ENCODE results near the gene SLC12A7. TPM values are rescaled to one million over a fixed set of nuclear protein-coding genes. Genes with fewer than 3 reads are reported as not detected.
A peak's percentile ranks its signal among the peaks of the same experiment; 100 is the strongest.

SLC12A7 gene
- total and polyA plus RNA-seq, 2 of the 13 experiments (the other 11 are each of a cell fraction or from before 2014, with no cell fraction given): 14.0 to 18.5 TPM

DNA sequence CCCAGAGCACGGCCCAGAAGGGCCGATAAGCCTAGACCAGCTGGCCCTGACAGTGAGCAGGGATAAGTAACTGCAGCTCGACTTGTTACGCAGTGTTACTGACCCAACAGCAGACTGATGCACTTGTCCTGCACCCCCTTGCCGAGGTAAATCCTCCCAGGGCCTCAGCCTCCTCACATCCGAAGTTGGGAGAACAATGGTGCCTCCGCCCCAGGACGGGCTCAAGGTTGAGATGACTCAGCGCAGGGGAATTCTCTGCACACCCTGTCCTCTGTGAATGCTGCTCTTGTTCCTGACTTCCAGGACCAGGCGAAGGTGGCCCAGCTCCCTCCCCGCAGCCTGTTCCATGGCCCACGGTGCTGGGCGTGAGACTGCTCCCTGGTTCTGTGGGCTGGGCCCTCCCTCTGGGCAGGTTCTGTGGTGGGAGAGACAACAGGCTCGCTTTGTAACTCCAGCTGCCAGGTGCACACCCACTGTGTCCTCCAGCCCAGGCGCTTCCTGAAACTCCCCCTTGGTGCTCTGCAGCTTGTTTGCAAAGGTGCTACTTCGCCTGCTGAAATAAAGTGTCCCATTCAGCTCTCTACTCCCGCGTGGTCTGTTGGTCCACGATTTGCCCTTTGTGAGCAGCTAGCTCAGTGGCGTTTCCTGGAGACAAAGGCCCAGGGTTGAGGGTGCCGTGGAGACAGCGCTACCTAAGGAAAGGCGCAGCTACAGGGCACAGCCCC, 49.4 kb upstream of the SLC12A7 start:
- intact Hi-C loops (cut with micrococcal nuclease; ENCODE audit: unreplicated experiment): loop anchor here (2.0 kb wide), 2 partner anchors 18 to 54 kb away; no protein-coding TSS in a partner anchor
- H3K9ac ChIP-seq (ENCODE audit: insufficient read depth, low read depth, low read length): peak overlapping the region; percentile 59
- FAIRE-seq: peak; percentile 97
- H3K36me3 ChIP-seq (replicated peaks in 1 of 2; ENCODE audit: control insufficient read depth in 1 of 2, insufficient read depth in 2 of 2, low read length in 2 of 2): no peaks in the 10 kb centered on the region
- CTCF ChIA-PET (ENCODE audit: low intra/inter-chr PET ratio, low total read pairs): no interaction called here
- DNase-seq (ENCODE audit: low spot score): peak; percentile 94
- H3K79me2 ChIP-seq (ENCODE audit: insufficient read depth, low read length): no peaks in the 10 kb centered on the region
- H3K27ac ChIP-seq (ENCODE audit: extremely low read length, insufficient read depth, low read length): peak overlapping the region; percentile 28
- H3K27me3 ChIP-seq (ENCODE audit: control insufficient read depth in 1 of 2, insufficient read depth in 2 of 2, low read length in 2 of 2): peaks cover 11 to 59% of the 10 kb centered on the region in 2 experiments; a peak in 4 of 5 replicates
- H4K20me1 ChIP-seq (ENCODE audit: insufficient read depth, low read length): no peaks in the 10 kb centered on the region
- H3K4me1 ChIP-seq (ENCODE audit: insufficient read depth, low read length): peaks cover 73% of the 10 kb centered on the region
- BruUV-seq (replicated peaks): no TSS peak
- H3K4me3 ChIP-seq (replicated peaks in 1 of 3; ENCODE audit: insufficient read depth in 1 of 3, low read depth in 2 of 3, low read length in 3 of 3): peak overlapping the region; percentile 16 to 59 (median 18); a peak in 5 of 6 replicates
- 17% methylated on average over 5 of the region's 23 CpGs for WGBS (ENCODE audit: low lambda C conversion rate)
- H2AFZ ChIP-seq (ENCODE audit: low read length): no peak overlapping the region
- H3K9me3 ChIP-seq (ENCODE audit: low read length): no peaks in the 10 kb centered on the region
- in situ Hi-C loops (cut with HindIII; ENCODE audit: extremely low pct_ligation_motif_present, low pct_unique_long_range_greater_than_20kb): loop anchor here (10.0 kb wide), 1 partner anchor 236 kb away; no protein-coding TSS in a partner anchor
- POLR2A ChIA-PET: interaction anchor here (0.6 to 3.4 kb wide), 16 partner anchors 9 to 394 kb away, joined by 3 to 53 read pairs (median 5); partner anchors contain the start of genes BRD9 and TRIP13
- H3K4me2 ChIP-seq (ENCODE audit: low read depth, low read length): peak overlapping the region; percentile 65
- ATAC-seq: peak; percentile 91
- TF ChIP-seq NR2F6 (IDR thresholded peaks at IDR 0.05): no peak; the same call in 1 of the 2 replicates
- TF ChIP-seq NR2F6 (CRISPR knock-in tag; IDR thresholded peaks at IDR 0.05): peak; percentile 72
- TF ChIP-seq NFE2 (CRISPR knock-in tag; IDR thresholded peaks at IDR 0.05): 0 out of 2 replicates have a peak, but pooled peaks have one; percentile 41
- TF ChIP-seq ZNF598 (CRISPR knock-in tag; IDR thresholded peaks at IDR 0.05; ENCODE audit: borderline replicate concordance): peak; percentile 1; the same call in 1 of the 2 replicates
- TF ChIP-seq YY1 (IDR thresholded peaks at IDR 0.05; ENCODE audit: insufficient read depth, insufficient replicate concordance, low read depth, low read length): peak; percentile 15
- TF ChIP-seq, protein P1, sequence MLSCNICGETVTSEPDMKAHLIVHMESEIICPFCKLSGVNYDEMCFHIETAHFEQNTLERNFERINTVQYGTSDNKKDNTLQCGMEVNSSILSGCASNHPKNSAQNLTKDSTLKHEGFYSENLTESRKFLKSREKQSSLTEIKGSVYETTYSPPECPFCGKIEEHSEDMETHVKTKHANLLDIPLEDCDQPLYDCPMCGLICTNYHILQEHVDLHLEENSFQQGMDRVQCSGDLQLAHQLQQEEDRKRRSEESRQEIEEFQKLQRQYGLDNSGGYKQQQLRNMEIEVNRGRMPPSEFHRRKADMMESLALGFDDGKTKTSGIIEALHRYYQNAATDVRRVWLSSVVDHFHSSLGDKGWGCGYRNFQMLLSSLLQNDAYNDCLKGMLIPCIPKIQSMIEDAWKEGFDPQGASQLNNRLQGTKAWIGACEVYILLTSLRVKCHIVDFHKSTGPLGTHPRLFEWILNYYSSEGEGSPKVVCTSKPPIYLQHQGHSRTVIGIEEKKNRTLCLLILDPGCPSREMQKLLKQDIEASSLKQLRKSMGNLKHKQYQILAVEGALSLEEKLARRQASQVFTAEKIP (CRISPR knock-in tag; IDR thresholded peaks at IDR 0.05; ENCODE audit: borderline replicate concordance): no peak
- peak; percentile 16; the same call in 1 of the 2 replicates for TF ChIP-seq RAD21 (CRISPR knock-in tag; IDR thresholded peaks at IDR 0.05)
- TF ChIP-seq ZBTB38 (CRISPR knock-in tag; IDR thresholded peaks at IDR 0.05): peak; percentile 36; the same call in 1 of the 2 replicates
- TF ChIP-seq RFXANK (CRISPR knock-in tag; IDR thresholded peaks at IDR 0.05): 0 out of 2 replicates have a peak, but pooled peaks have one; percentile 35
- TF ChIP-seq ZNF121 (CRISPR knock-in tag; IDR thresholded peaks at IDR 0.05): peak; percentile 81
- no peak for TF ChIP-seq ZNF850 (CRISPR knock-in tag; conservative IDR thresholded peaks at IDR 0.05)
- TF ChIP-seq ZSCAN25 (CRISPR knock-in tag; IDR thresholded peaks at IDR 0.05): peak; percentile 22; the same call in 1 of the 2 replicates
- TF ChIP-seq, protein P2, sequence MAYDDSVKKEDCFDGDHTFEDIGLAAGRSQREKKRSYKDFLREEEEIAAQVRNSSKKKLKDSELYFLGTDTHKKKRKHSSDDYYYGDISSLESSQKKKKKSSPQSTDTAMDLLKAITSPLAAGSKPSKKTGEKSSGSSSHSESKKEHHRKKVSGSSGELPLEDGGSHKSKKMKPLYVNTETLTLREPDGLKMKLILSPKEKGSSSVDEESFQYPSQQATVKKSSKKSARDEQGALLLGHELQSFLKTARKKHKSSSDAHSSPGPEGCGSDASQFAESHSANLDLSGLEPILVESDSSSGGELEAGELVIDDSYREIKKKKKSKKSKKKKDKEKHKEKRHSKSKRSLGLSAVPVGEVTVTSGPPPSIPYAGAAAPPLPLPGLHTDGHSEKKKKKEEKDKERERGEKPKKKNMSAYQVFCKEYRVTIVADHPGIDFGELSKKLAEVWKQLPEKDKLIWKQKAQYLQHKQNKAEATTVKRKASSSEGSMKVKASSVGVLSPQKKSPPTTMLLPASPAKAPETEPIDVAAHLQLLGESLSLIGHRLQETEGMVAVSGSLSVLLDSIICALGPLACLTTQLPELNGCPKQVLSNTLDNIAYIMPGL (CRISPR knock-in tag; IDR thresholded peaks at IDR 0.05; ENCODE audit: borderline replicate concordance in 1 of 2, low read depth in 1 of 2): no peak
- TF ChIP-seq DR1 (CRISPR knock-in tag; IDR thresholded peaks at IDR 0.05): 0 out of 2 replicates have a peak, but pooled peaks have one; percentile 9
- peak; percentile 94 for TF ChIP-seq SOX13 (IDR thresholded peaks at IDR 0.05)
- peak in 1 of 2 experiments; percentile 98; a peak in 2 of 4 replicates for TF ChIP-seq SOX13 (CRISPR knock-in tag; conservative IDR thresholded peaks at IDR 0.05 in 1 of 2, IDR thresholded peaks at IDR 0.05 in 1 of 2)
- TF ChIP-seq KDM3A (CRISPR knock-in tag; IDR thresholded peaks at IDR 0.05; ENCODE audit: low read depth): 0 out of 2 replicates have a peak, but pooled peaks have one; percentile 28
- TF ChIP-seq RXRB (CRISPR knock-in tag; IDR thresholded peaks at IDR 0.05; ENCODE audit: borderline replicate concordance): peak; percentile 34; the same call in 1 of the 2 replicates
- peak; percentile 54; the same call in 1 of the 2 replicates for TF ChIP-seq ZNF672 (CRISPR knock-in tag; IDR thresholded peaks at IDR 0.05)
- TF ChIP-seq NONO (IDR thresholded peaks at IDR 0.05): no peak
- peak; percentile 77; the same call in 1 of the 2 replicates for TF ChIP-seq NONO (CRISPR knock-in tag; conservative IDR thresholded peaks at IDR 0.05)
